Dendritic cell treated with granulocyte-macrophage colony-stimulating factor and Interleukin-4, amounts not matched to agents 40 ng/mL and 50 ng/mL, for 4 days (primary cell): Measurements from ENCODE around the gene GALNT7.

Source experiments
- H3K27ac Mint-ChIP-seq: one replicate; pipeline ENCODE4 v1.8.0; 2022; ENCODE audit warnings: mild to moderate bottlenecking, mixed read lengths
- H3K27me3 Mint-ChIP-seq: one replicate; pipeline ENCODE4 v1.8.0; 2022; ENCODE audit warnings: mild to moderate bottlenecking, mixed read lengths
- H3K36me3 Mint-ChIP-seq: one replicate; pipeline ENCODE4 v1.8.0; 2022; ENCODE audit warnings: low read depth, mixed read lengths
- H3K4me1 Mint-ChIP-seq: one replicate; pipeline ENCODE4 v1.8.0; 2022; ENCODE audit warnings: low read depth, mixed read lengths
- H3K4me3 Mint-ChIP-seq: one replicate; pipeline ENCODE4 v1.8.0; 2022; ENCODE audit warnings: mild to moderate bottlenecking, moderate library complexity, mixed read lengths
- H3K9me3 Mint-ChIP-seq: one replicate; pipeline ENCODE4 v1.8.0; 2022; ENCODE audit warnings: mixed read lengths
- intact Hi-C: fragments of 100-400 bp; cut with micrococcal nuclease; formaldehyde crosslinking; loops from one replicate; pipeline ENCODE4 v1.15.0; 2022

Gene GALNT7

DNA sequence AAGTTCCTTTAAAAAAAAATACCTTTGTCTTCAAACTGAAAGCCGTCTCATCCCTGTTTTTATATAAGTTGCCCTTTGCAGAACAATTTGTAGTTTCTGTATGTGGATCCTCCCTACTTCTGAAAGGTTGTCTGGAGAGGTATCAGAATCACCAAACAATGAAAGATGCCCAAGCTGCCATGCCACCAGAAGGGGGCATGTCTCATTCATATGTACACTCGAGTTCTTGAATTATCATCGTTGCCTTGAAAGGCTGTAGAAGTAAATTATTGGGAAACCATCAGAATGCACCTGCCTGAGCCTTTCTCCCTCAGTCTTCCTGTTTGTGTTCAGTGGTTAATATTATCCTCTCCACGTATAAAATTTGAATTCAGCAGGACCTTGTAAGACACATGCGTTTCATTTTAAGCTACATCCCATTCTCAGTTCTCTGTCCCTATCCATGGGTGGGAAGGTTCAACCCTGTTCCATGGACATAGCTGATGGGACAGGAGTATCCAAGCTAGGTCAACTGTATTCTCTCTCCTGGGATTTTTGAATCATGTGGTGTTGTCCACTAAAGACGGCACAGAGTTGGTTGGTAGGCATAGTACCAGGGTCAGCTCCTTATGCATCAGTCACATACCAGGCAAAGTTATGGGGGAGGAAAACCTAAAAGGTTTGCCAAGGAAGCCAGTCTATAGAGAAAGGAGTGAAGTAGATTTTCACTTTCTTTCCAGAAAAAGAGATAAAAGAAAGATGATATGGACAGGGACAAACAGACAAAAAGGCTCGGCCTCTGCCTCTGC, 24.0 kb downstream of the GALNT7 start:
- Mint-ChIP-seq H3K27ac (no peak overlapping the region), H3K27me3 (no peaks in the 10 kb centered on the region), H3K4me1 (peaks cover 34% of the 10 kb centered on the region), H3K9me3 (no peaks in the 10 kb centered on the region), H3K4me3 (no peak overlapping the region), H3K36me3 (no peaks in the 10 kb centered on the region)
- intact Hi-C loops: no loop called here

DNA sequence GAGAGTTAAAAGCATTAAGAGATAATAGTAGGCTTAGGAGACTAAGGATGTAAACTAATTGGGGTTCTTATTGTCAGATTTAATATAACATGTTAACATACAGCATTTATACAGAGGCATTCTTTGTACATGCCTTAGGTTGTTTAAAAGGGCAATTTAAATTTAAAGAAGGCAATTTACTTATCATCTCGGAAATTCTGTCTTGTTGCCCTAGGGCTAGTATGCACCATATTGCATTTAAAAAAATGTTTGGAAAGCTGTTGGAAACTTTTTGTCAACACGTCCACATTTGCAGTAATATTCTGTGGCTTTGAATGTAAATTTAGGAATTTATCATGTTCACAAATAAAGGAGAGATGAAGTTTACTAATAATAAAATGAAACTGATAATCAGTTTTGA, 25.5 kb downstream of the GALNT7 start:
- Mint-ChIP-seq H3K27ac (no peak overlapping the region), H3K27me3 (no peaks in the 10 kb centered on the region), H3K4me1 (peaks cover 28% of the 10 kb centered on the region), H3K9me3 (no peaks in the 10 kb centered on the region), H3K4me3 (no peak overlapping the region), H3K36me3 (no peaks in the 10 kb centered on the region)
- intact Hi-C loops: no loop called here

DNA sequence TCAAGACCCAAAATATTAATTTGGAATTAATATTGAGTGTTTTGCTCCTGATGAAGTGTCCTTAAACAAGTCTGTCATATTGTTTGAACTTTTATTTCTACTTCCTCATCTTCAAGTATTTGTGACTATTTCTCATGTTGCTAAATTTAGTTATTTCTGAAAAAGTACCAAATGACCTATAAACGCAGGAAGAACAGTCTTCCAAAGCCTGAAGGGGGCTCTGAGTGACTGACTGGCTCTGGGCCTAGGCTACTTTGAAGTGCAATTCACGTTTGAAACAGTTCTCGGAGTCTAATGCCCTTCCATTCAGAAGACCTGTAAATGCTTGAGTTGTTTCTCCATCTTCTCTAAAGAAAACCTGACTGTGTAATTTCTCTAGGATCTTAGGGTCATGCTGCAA, 26.5 kb downstream of the GALNT7 start:
- Mint-ChIP-seq H3K4me3 (no peak overlapping the region), H3K9me3 (no peaks in the 10 kb centered on the region), H3K36me3 (no peaks in the 10 kb centered on the region), H3K27me3 (no peaks in the 10 kb centered on the region), H3K27ac (no peak overlapping the region), H3K4me1 (peaks cover 28% of the 10 kb centered on the region)
- intact Hi-C loops: no loop called here

DNA sequence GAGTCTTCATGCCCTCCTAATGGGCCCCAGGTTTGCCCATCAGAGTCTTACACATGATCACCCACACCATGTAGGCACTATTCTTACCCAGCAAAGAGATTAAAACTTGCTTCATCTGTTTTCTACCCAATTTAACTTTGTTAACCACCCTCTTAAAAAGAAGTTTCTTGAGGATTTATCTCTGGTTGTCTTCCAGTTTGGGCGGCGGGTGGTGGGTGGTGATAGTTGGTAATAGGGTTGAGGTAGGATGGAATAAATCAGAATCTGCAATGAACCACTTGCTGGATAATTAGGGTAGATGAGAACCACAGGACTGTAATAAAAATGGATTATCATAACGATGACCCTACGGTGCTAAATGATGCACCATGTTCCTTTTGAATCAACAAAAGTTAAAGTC, 30.9 kb downstream of the GALNT7 start:
- intact Hi-C loops: no loop called here
- Mint-ChIP-seq H3K4me3 (no peak overlapping the region), H3K27me3 (no peaks in the 10 kb centered on the region), H3K4me1 (peaks cover 15% of the 10 kb centered on the region), H3K36me3 (peaks cover 7% of the 10 kb centered on the region), H3K9me3 (no peaks in the 10 kb centered on the region), H3K27ac (no peak overlapping the region)

DNA sequence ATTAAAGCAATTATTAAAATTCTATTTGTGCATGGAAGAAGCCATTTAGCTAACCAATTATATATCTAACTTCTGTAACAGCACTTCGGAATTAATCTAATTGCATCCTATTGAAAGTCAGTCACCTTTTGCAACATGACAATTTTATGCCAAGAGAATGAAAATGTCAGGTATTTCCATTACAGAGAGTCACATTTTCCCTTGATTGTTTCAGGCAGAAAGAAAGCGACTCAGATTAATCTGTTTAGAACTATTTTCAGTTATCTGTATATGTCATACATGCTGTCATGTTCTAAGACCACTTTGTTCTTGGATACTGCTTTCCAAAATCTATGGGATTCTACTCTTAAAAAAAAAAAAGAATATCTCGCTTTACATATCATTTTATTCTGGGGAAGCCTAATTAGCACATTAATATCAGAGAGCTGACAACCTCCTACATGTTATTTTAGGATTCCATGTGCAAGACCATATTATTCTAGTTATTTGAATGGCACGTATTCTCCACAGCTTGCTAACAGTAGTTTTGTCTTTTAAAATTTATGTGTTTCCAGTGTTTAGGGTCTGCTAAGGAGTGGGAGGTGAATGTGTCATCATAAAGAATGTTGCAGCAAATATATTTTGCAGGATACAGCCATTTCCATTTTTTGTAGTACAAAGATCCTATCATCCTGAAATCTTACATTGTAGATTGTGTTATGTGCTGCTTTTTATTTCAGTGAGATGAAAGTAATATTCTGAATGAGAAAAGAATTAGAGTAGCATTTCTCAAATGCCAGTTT, 31.7 kb downstream of the GALNT7 start:
- H3K27ac Mint-ChIP-seq: no peak overlapping the region
- peaks cover 14% of the 10 kb centered on the region for H3K36me3 Mint-ChIP-seq
- H3K9me3 Mint-ChIP-seq: no peaks in the 10 kb centered on the region
- H3K4me3 Mint-ChIP-seq: no peak overlapping the region
- no peaks in the 10 kb centered on the region for H3K27me3 Mint-ChIP-seq
- H3K4me1 Mint-ChIP-seq: peaks cover 15% of the 10 kb centered on the region
- intact Hi-C loops: no loop called here

DNA sequence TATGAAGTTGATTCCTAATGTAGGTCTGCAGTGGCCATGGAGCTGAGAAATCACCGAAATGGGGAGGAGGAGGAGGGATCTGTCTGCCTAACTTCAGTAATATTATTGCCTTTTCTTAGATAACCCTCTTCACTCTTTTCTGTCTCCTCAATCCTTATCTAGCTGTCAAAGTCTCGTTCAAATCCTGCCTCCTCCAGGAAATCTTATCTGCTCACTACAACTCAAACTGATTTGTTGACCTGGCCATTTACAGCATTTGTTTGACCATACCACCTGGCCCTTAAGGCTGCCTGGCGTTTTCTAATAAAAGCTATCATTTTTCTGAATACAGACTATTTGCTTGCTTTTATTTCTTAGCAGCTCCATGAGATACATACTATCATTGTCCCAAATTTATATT, 33.8 kb downstream of the GALNT7 start:
- Mint-ChIP-seq H3K9me3 (no peaks in the 10 kb centered on the region), H3K4me3 (no peak overlapping the region), H3K36me3 (peaks cover 20% of the 10 kb centered on the region), H3K4me1 (peaks cover 17% of the 10 kb centered on the region), H3K27ac (no peak overlapping the region), H3K27me3 (no peaks in the 10 kb centered on the region)
- intact Hi-C loops: no loop called here

DNA sequence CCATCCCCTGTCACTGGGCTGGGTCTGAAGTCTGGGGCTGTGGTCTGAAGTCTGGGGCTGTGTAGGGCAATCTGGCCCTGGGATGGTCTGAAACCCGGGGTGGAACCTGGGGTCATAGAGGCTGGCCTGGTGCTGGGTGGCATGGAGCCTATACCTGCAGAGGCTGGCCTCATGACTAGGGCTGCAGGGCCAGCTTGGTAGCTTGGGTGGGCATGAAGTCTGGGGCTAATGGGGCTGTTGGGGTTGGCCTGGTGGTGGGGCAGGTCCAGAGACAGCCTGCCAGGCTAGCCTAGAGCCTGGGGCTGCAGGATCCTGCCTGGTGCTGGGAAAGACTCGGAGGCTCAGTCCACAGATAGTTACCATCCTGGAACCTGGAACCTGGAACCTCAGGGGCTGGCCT, 37.0 kb downstream of the GALNT7 start:
- intact Hi-C loops: no loop called here
- H3K4me1 Mint-ChIP-seq: peaks cover 17% of the 10 kb centered on the region
- no peak overlapping the region for H3K27ac Mint-ChIP-seq
- no peaks in the 10 kb centered on the region for H3K9me3 Mint-ChIP-seq
- H3K4me3 Mint-ChIP-seq: no peak overlapping the region
- peaks cover 25% of the 10 kb centered on the region for H3K36me3 Mint-ChIP-seq
- H3K27me3 Mint-ChIP-seq: no peaks in the 10 kb centered on the region

DNA sequence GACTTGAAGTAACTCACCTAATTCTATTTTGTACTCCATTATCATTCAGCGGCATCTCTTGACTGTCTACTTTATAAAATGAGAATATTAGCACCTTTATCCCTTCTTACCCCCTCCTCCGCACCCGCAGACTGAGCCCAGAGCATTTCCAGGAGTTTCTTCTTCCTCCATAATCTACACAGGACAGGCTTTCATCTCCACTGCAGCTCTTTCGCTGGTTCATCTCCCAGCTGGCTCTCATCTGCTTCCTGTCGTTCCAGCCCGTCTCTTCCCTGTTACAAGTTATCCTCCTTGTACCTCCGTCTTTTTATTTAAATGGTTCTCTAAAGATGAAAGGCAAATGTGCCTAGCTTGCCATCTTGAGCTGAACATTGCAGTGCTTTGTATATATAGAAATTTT, 39.8 kb downstream of the GALNT7 start:
- no peak overlapping the region for H3K4me3 Mint-ChIP-seq
- peaks cover 25% of the 10 kb centered on the region for H3K36me3 Mint-ChIP-seq
- H3K27me3 Mint-ChIP-seq: no peaks in the 10 kb centered on the region
- intact Hi-C loops: no loop called here
- H3K9me3 Mint-ChIP-seq: no peaks in the 10 kb centered on the region
- peaks cover 17% of the 10 kb centered on the region for H3K4me1 Mint-ChIP-seq
- H3K27ac Mint-ChIP-seq: no peak overlapping the region

DNA sequence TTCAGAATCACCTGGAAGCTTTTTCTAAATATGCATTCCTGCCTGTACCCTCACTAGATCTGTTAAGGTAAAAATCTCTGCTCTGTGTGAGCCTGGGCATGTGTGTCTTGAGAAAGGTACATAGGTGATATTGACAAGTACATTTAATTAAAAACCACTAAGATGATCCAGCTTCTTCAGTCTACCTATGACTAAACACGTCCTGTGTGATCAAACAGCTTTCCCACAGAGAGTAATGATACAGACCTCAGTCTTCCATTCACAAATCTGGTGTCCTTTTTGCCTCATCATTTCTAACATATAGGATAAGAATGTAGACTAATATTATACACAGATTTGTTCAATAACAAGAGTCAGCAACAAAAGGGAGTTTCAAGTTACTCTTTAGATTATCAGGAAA, 42.6 kb downstream of the GALNT7 start:
- Mint-ChIP-seq H3K27ac (no peak overlapping the region), H3K9me3 (no peaks in the 10 kb centered on the region), H3K27me3 (no peaks in the 10 kb centered on the region), H3K4me3 (no peak overlapping the region), H3K36me3 (peaks cover 6% of the 10 kb centered on the region), H3K4me1 (no peaks in the 10 kb centered on the region)
- intact Hi-C loops: no loop called here

DNA sequence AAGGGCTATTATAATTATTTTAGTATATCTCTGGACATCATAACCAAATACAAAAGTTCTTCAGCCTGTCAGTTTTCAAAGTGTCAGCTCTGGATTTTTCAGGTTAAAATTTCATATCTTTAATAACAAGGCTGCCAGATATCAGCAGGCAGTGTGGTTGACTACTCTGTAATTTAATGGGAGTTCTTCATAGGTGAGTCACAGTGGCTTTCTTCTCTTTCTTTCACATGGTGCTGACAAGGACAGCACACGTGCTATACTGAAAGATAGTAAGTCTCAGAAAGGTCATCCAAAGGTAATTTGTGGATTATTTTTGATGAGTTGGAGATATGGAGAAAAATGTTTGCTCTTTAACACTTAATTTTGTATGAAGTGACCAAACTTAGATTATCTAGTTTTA, 43.2 kb downstream of the GALNT7 start:
- Mint-ChIP-seq H3K4me3 (no peak overlapping the region), H3K9me3 (no peaks in the 10 kb centered on the region), H3K36me3 (peaks cover 6% of the 10 kb centered on the region), H3K27me3 (no peaks in the 10 kb centered on the region), H3K27ac (no peak overlapping the region), H3K4me1 (no peaks in the 10 kb centered on the region)
- intact Hi-C loops: no loop called here

DNA sequence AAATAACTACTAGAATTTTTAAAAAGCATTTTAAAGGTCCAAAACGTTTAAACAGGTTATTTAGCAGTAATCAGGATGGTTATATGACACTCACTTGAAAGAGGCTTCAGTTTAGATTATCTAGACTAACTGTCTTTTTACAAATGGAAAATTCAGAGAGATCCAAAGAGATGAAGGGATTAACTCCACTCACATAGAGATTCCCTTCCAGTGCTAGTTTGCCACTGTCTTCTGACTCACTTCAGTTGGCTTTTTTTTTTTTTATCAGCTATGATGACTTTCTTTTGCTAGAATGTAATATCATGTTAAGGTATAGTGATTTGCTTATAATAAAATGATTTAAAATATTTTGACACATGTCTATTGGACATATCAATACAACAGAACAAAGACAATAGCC, 43.8 kb downstream of the GALNT7 start:
- H3K4me1 Mint-ChIP-seq: no peaks in the 10 kb centered on the region
- H3K27ac Mint-ChIP-seq: no peak overlapping the region
- intact Hi-C loops: no loop called here
- H3K27me3 Mint-ChIP-seq: no peaks in the 10 kb centered on the region
- peaks cover 6% of the 10 kb centered on the region for H3K36me3 Mint-ChIP-seq
- H3K9me3 Mint-ChIP-seq: no peaks in the 10 kb centered on the region
- no peak overlapping the region for H3K4me3 Mint-ChIP-seq

DNA sequence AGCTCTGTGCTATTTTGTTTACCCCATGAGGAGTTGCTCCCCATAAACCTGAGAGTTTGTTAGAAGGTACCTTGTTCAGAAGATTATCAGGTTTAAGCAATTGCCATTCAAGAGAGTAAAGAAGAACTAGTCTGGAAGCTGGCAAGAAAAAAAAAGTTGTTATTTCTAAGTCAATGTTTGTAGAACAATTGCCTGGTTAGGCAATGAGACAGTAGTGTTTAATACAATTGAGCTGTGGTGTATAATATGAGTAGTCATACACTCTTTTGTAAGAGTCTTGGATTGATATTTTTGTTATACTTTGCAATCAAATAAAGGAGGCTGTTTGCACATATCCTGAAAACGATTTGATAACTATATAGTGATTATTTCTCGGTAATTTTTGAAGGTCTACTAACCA, 44.7 kb downstream of the GALNT7 start:
- H3K36me3 Mint-ChIP-seq: peaks cover 6% of the 10 kb centered on the region
- intact Hi-C loops: no loop called here
- H3K9me3 Mint-ChIP-seq: no peaks in the 10 kb centered on the region
- H3K27me3 Mint-ChIP-seq: no peaks in the 10 kb centered on the region
- H3K4me1 Mint-ChIP-seq: no peaks in the 10 kb centered on the region
- H3K27ac Mint-ChIP-seq: no peak overlapping the region
- no peak overlapping the region for H3K4me3 Mint-ChIP-seq

DNA sequence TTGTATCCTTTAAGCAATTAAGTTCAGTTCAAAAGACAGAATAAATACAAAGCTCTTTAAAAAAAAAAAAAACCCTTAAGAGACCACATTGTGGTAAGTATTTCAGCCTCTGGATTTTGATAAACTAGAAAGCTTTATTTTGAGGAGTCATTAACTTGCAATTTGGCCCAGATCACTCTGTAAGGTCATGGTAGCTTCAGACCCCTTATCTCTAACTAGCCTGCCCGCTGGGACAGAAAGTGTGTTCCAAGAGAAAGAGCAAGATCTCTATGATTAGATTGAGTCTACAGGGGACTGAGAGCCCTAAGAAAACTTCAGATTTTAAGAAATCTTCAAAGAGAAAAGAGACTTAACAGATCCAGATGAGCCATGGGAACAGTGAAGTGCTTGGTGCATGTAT, 45.6 kb downstream of the GALNT7 start:
- intact Hi-C loops: no loop called here
- Mint-ChIP-seq H3K4me3 (no peak overlapping the region), H3K9me3 (no peaks in the 10 kb centered on the region), H3K4me1 (no peaks in the 10 kb centered on the region), H3K27ac (no peak overlapping the region), H3K36me3 (peaks cover 6% of the 10 kb centered on the region), H3K27me3 (no peaks in the 10 kb centered on the region)

DNA sequence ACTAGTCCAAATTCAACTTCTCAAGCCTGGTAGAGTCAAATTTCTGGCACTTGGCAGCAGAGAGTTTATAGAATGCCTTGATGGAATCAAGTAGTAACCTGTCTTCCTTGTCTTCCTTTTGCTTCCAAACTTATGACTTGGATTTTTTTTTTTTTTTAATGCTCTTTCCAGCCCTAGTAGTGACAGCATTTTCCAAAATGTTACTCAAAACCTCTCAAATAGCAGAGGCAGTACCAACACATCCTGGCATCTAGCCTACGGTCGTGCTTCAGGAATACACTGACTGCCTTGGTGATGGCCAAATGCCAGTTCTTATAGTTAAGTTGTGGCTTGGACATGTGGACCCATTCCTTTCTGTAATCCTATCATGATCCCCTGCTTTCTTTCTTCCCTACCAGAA, 46.0 kb downstream of the GALNT7 start:
- H3K27me3 Mint-ChIP-seq: no peaks in the 10 kb centered on the region
- no peak overlapping the region for H3K27ac Mint-ChIP-seq
- no peak overlapping the region for H3K4me3 Mint-ChIP-seq
- H3K4me1 Mint-ChIP-seq: no peaks in the 10 kb centered on the region
- H3K36me3 Mint-ChIP-seq: peaks cover 6% of the 10 kb centered on the region
- intact Hi-C loops: no loop called here
- no peaks in the 10 kb centered on the region for H3K9me3 Mint-ChIP-seq

DNA sequence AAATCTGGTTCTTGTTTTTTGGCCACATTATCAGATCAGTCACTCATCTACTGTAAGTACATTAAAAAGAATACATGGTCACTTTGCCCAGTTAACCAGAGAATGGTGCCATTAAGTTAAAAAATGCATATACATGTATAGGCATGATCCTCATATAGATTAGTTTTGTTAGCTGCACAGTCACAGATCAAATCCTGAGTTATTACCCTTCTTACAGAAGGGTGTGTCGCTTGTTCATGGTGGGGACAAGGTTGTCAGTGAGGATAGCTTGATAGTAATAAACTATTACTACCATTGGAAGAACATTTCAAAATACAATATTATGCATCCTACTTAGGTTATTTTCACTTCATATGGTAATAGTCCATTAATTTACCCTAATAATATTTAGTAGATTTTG, 48.5 kb downstream of the GALNT7 start:
- no peaks in the 10 kb centered on the region for H3K4me1 Mint-ChIP-seq
- H3K4me3 Mint-ChIP-seq: no peak overlapping the region
- intact Hi-C loops: no loop called here
- H3K27me3 Mint-ChIP-seq: no peaks in the 10 kb centered on the region
- no peaks in the 10 kb centered on the region for H3K36me3 Mint-ChIP-seq
- no peaks in the 10 kb centered on the region for H3K9me3 Mint-ChIP-seq
- H3K27ac Mint-ChIP-seq: no peak overlapping the region
